SK-N-SH (cell line): Measurements from ENCODE around the gene ARID2. TPM values are rescaled to one million over a fixed set of nuclear protein-coding genes. Genes with fewer than 3 reads are reported as not detected.

Source experiments
- CTCF ChIA-PET: fragments of 300-600, 350-600 bp; formaldehyde crosslinking; extraction: SDS; loops from one replicate; lab custom pipeline; 2021; lab: Yijun Ruan, JAX
- POLR2A ChIA-PET: fragments of 350-600 bp; sonication (Branson Sonifier 250); formaldehyde crosslinking; extraction: SDS; loops from one replicate; lab custom pipeline; 2020; ENCODE audit warnings: antibody characterized with exemption, inconsistent platforms; lab: Yijun Ruan, JAX
- DNase-seq: peaks from one replicate; pipeline ENCODE4 v3.0.0; 2012
- H2AFZ ChIP-seq: fragments of 200-600 bp; sonication (generic); 2 replicates; pipeline ENCODE4 v1.8.1; 2016; ENCODE audit warnings: antibody characterized with exemption, mild to moderate bottlenecking, low read depth
- H3F3A ChIP-seq: fragments of 200-600 bp; sonication (generic); replicated peaks from 2 replicates; pipeline ENCODE3; 2016; ENCODE audit warnings: antibody characterized with exemption, mild to moderate bottlenecking; ENCODE audit not compliant: insufficient read depth
- H3K27ac ChIP-seq, 2 experiments: fragments of 200-500 bp in 1 of 2; fragments of 200-600 bp in 1 of 2; sonication (Bioruptor generic) in 1 of 2; sonication (generic), shearing (Covaris generic) in 1 of 2; 2 replicates each; pipeline versions ENCODE4 v1.5.1 to v1.6.1; 2014 to 2016; ENCODE audit warnings: low read depth in 2 of 2, inconsistent platforms in 1 of 2, low read length in 1 of 2, mild to moderate bottlenecking in 1 of 2, mixed read lengths in 1 of 2
- H3K27me3 ChIP-seq: fragments of 200-600 bp; sonication (generic), shearing (Covaris generic); 2 replicates; pipeline ENCODE4 v1.6.1; 2016; ENCODE audit warnings: mixed run types; ENCODE audit not compliant: insufficient read depth
- H3K36me3 ChIP-seq, 2 experiments: fragments of 200-500 bp in 1 of 2; fragments of 200-600 bp in 1 of 2; sonication (Bioruptor generic) in 1 of 2; sonication (generic) in 1 of 2; replicated peaks in 1 of 2; 2 replicates each; pipeline versions ENCODE3 to v1.5.1; 2014 to 2016; ENCODE audit warnings: low read length in 1 of 2, mild to moderate bottlenecking in 1 of 2; ENCODE audit not compliant: insufficient read depth in 2 of 2, control insufficient read depth in 1 of 2
- H3K4me1 ChIP-seq, 2 experiments: fragments of 200-500 bp in 1 of 2; fragments of 200-600 bp in 1 of 2; sonication (Bioruptor generic) in 1 of 2; sonication (generic), shearing (Covaris generic) in 1 of 2; 2 replicates each; pipeline versions ENCODE4 v1.5.1 to v1.6.1; 2014 to 2016; ENCODE audit warnings: low read depth in 1 of 2, low read length in 1 of 2, mixed run types in 1 of 2; ENCODE audit not compliant: insufficient read depth in 2 of 2, control insufficient read depth in 1 of 2
- H3K4me2 ChIP-seq: fragments of 200-600 bp; sonication (generic), shearing (Covaris generic); 2 replicates; pipeline ENCODE4 v1.6.1; 2017; ENCODE audit warnings: mixed run types
- H3K4me3 ChIP-seq, 2 experiments: fragments of 200-500 bp in 1 of 2; fragments of 200-600 bp in 1 of 2; sonication (Bioruptor generic) in 1 of 2; sonication (generic), shearing (Covaris generic) in 1 of 2; 2 replicates each; pipeline versions ENCODE4 v1.5.1 to v1.8.1; 2014 to 2016; ENCODE audit warnings: low read depth in 2 of 2, inconsistent platforms in 1 of 2, low read length in 1 of 2, mild to moderate bottlenecking in 1 of 2, mixed read lengths in 1 of 2, moderate library complexity in 1 of 2
- H3K79me2 ChIP-seq: fragments of 200-600 bp; sonication (generic); 2 replicates; pipeline ENCODE4 v1.8.1; 2017; ENCODE audit warnings: mild to moderate bottlenecking; ENCODE audit not compliant: insufficient read depth
- H3K9ac ChIP-seq: fragments of 200-600 bp; sonication (generic); 2 replicates; pipeline ENCODE4 v1.6.1; 2017; ENCODE audit warnings: mixed run types
- H3K9me2 ChIP-seq: fragments of 200-600 bp; sonication (generic); 2 replicates; pipeline ENCODE4 v1.6.1; 2017; ENCODE audit warnings: mixed run types
- H3K9me3 ChIP-seq: fragments of 200-600 bp; sonication (generic); 2 replicates; pipeline ENCODE4 v1.6.1; 2017; ENCODE audit warnings: mixed run types, mild to moderate bottlenecking, moderate library complexity
- H4K20me1 ChIP-seq: fragments of 200-600 bp; sonication (generic); 2 replicates; pipeline ENCODE4 v1.6.1; 2017; ENCODE audit warnings: mild to moderate bottlenecking, mixed run types; ENCODE audit not compliant: insufficient read depth
- EZH2phosphoT487 ChIP-seq: fragments of 200-600 bp; sonication (generic); IDR thresholded peaks from 2 replicates; pipeline ENCODE4 v1.6.1; 2017; ENCODE audit warnings: low read depth, mixed run types, mild to moderate bottlenecking, antibody characterized with exemption, moderate library complexity, borderline replicate concordance
- FOSL2 ChIP-seq: IDR thresholded peaks from 2 replicates; pipeline ENCODE4 v1.4.0; 2012; ENCODE audit warnings: low read depth, mild to moderate bottlenecking, moderate library complexity, borderline replicate concordance
- FOXM1 ChIP-seq: IDR thresholded peaks from 2 replicates; pipeline ENCODE4 v1.4.0; 2012; ENCODE audit warnings: low read depth, mild to moderate bottlenecking
- GABPA ChIP-seq: IDR thresholded peaks from 2 replicates; pipeline ENCODE4 v1.4.0; 2012; ENCODE audit warnings: low read depth, mild to moderate bottlenecking
- GATA2 ChIP-seq: sonication (generic); formaldehyde crosslinking; IDR thresholded peaks from 2 replicates; pipeline ENCODE4 v1.5.0; 2020; ENCODE audit warnings: mild to moderate bottlenecking, missing genetic modification reagents
- MEF2A ChIP-seq: IDR thresholded peaks from 2 replicates; pipeline ENCODE4 v1.4.0; 2012; ENCODE audit warnings: low read depth, borderline replicate concordance
- MXI1 ChIP-seq: IDR thresholded peaks from 2 replicates; pipeline ENCODE4 v1.6.1; 2012; ENCODE audit warnings: mild to moderate bottlenecking, low read depth, low read length, improper control_type of control experiment
- NFIC ChIP-seq: IDR thresholded peaks from 2 replicates; pipeline ENCODE4 v1.4.0; 2012; ENCODE audit warnings: borderline replicate concordance
- NRF1 ChIP-seq: IDR thresholded peaks from 2 replicates; pipeline ENCODE4 v1.6.1; 2012; ENCODE audit warnings: low read depth, mild to moderate bottlenecking, low read length
- PBX3 ChIP-seq: IDR thresholded peaks from 2 replicates; pipeline ENCODE4; 2012
- POLR2AphosphoS5 ChIP-seq: IDR thresholded peaks from 2 replicates; pipeline ENCODE4 v1.6.1; 2012; ENCODE audit warnings: low read depth, low read length
- RFX5 ChIP-seq: IDR thresholded peaks from 2 replicates; pipeline ENCODE4 v1.6.1; 2012; ENCODE audit warnings: mild to moderate bottlenecking, improper control_type of control experiment, low read length
- TAF1 ChIP-seq: IDR thresholded peaks from 2 replicates; pipeline ENCODE4 v1.6.1; 2012; ENCODE audit warnings: low read depth, mild to moderate bottlenecking, low read length, moderate library complexity, borderline replicate concordance
- TCF12 ChIP-seq: IDR thresholded peaks from 2 replicates; pipeline ENCODE4 v1.4.0; 2012
- WGBS: methylation state at CpG from one replicate; pipeline ENCODE4 v1.1.6; 2017; ENCODE audit warnings: low lambda C conversion rate; 5-methylcytosine and 5-hydroxymethylcytosine counted together
- polyA plus RNA-seq, 3 experiments: library from polyadenylated mRNA; depleted of rRNA; stranded (reverse); fragments of >200 nt; gene quantifications; 2 replicates each; pipeline ENCODE4 v1.2.3, GENCODE V29; 2012
- TF ChIP-seq, protein P1 (sequence below): fragments of 200-600 bp; sonication (generic); IDR thresholded peaks from 2 replicates; pipeline ENCODE4 v1.6.1; 2017; ENCODE audit warnings: antibody characterized with exemption, mild to moderate bottlenecking, moderate library complexity
- TF ChIP-seq, protein P2 (sequence below): IDR thresholded peaks from 2 replicates; pipeline ENCODE4 v1.4.0; 2012; ENCODE audit warnings: low read depth

ARID2 gene
- polyA plus RNA-seq, 1 of the 3 experiments (the other 2 are of a cell fraction) = 5.9 TPM

DNA sequence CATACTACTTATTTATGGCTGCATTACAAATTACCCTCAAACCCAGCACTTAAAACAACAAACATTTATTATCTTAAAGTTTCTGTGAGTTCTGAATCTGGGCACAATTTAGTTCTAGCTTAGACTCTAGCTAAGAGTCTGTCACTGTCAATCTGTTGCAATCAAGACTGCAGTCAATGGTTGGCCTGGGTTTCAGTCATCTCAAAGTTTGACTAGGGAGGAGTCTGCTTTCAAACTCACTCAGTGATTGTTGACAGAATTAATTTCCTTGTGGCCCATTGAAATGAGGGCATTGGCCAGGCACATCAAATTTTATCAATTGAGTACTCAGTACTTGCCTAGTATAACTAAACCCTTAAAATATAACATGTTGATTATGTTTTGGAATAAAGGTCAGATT lies 51.6 kb downstream of the ARID2 start (continued):
- TF ChIP-seq, protein P1, sequence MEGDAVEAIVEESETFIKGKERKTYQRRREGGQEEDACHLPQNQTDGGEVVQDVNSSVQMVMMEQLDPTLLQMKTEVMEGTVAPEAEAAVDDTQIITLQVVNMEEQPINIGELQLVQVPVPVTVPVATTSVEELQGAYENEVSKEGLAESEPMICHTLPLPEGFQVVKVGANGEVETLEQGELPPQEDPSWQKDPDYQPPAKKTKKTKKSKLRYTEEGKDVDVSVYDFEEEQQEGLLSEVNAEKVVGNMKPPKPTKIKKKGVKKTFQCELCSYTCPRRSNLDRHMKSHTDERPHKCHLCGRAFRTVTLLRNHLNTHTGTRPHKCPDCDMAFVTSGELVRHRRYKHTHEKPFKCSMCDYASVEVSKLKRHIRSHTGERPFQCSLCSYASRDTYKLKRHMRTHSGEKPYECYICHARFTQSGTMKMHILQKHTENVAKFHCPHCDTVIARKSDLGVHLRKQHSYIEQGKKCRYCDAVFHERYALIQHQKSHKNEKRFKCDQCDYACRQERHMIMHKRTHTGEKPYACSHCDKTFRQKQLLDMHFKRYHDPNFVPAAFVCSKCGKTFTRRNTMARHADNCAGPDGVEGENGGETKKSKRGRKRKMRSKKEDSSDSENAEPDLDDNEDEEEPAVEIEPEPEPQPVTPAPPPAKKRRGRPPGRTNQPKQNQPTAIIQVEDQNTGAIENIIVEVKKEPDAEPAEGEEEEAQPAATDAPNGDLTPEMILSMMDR = no peak
- TF ChIP-seq GABPA (no peak), MXI1 (no peak)

- no peaks in the 10 kb centered on the region for H3K36me3 ChIP-seq
- H3K27me3 ChIP-seq = no peaks in the 10 kb centered on the region
- ChIA-PET POLR2A (no interaction called here), CTCF (interaction anchor here (0.7 kb wide), 1 partner anchor 18 kb away, joined by 3 read pairs; no protein-coding TSS in a partner anchor)
- H3K4me1 ChIP-seq = peaks cover 0 to 10% of the 10 kb centered on the region in 2 experiments; a peak in 2 of 4 replicates
- 98% methylated on average over 4 of the region's 4 CpGs for WGBS
- no peak overlapping the region for H3K9ac ChIP-seq
- H2AFZ ChIP-seq = no peak overlapping the region
- no peak for DNase-seq
- H3K79me2 ChIP-seq = peaks cover 52% of the 10 kb centered on the region
- no peaks in the 10 kb centered on the region for H3K9me2 ChIP-seq
- no peak overlapping the region for H3K4me2 ChIP-seq
- no peak overlapping the region for H3K4me3 ChIP-seq
- TF ChIP-seq GABPA (no peak), TCF12 (no peak), GATA2 (CRISPR knock-in tag) (no peak), PBX3 (no peak), TAF1 (no peak), NFIC (no peak), POLR2AphosphoS5 (no peak), EZH2phosphoT487 (no peak), MEF2A (no peak), FOSL2 (no peak), NRF1 (no peak), FOXM1 (no peak)
- TF ChIP-seq, protein P2, sequence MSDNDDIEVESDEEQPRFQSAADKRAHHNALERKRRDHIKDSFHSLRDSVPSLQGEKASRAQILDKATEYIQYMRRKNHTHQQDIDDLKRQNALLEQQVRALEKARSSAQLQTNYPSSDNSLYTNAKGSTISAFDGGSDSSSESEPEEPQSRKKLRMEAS = no peak
- H3K9me3 ChIP-seq = no peaks in the 10 kb centered on the region
- H3F3A ChIP-seq = peaks cover 6% of the 10 kb centered on the region
- peaks cover 9% of the 10 kb centered on the region; the same call in 1 of the 2 replicates for H4K20me1 ChIP-seq
- no peak overlapping the region for H3K27ac ChIP-seq
Observed at GRCh38 chr12:45785315-45785714, 55.8 kb downstream of the ARID2 start.

DNA sequence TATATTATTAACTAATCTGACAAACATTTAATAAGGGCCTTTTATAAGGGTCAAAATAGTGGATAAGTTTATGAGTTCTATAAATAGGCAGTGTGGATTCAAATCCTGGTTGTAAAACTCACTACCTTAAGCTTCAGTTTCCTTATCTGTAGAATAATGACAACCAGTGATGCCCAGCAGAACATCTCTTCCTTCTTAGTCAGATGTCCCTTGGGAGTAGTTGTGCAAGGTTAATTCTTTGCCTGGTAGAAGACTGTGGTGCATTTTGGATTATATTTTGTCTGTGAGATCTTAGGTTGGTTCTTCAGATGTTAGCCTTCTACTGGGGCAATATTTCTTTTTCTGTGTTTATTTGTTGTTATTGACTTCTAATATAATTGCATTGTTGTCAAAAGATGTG lies 59.5 kb downstream of the ARID2 start:
- CTCF ChIA-PET = no interaction called here
- peak; percentile 6 for DNase-seq
- peaks cover 61% of the 10 kb centered on the region for H3K79me2 ChIP-seq
- no peak overlapping the region for H3K4me2 ChIP-seq
- no peak overlapping the region for H3K9ac ChIP-seq
- no peak overlapping the region for H3K27ac ChIP-seq
- H3K4me1 ChIP-seq = peaks cover 0 to 10% of the 10 kb centered on the region in 2 experiments; a peak in 2 of 4 replicates
- H3K9me2 ChIP-seq = no peaks in the 10 kb centered on the region
- no peaks in the 10 kb centered on the region for H3K9me3 ChIP-seq
- peaks cover 15% of the 10 kb centered on the region for H3F3A ChIP-seq
- POLR2A ChIA-PET = no interaction called here
- H3K27me3 ChIP-seq = no peaks in the 10 kb centered on the region
- H2AFZ ChIP-seq = no peak overlapping the region
- H3K4me3 ChIP-seq = no peak overlapping the region
- H4K20me1 ChIP-seq = peaks cover 22% of the 10 kb centered on the region
- peaks cover 0 to 5% of the 10 kb centered on the region in 2 experiments for H3K36me3 ChIP-seq
- TF ChIP-seq, protein P1 = no peak
- TF ChIP-seq MXI1 = no peak
- TF ChIP-seq RFX5 = no peak
- TF ChIP-seq POLR2AphosphoS5 = no peak
- TF ChIP-seq PBX3 = no peak
